NB4 (cell line): ENCODE measurements around the gene ARHGAP24.

Source experiments
- DNase-seq: peaks from one replicate; pipeline ENCODE4 v3.0.0; 2010; ENCODE audit warnings: low read depth
- H3K4me3 ChIP-seq: one replicate; pipeline ENCODE4 v1.5.1; 2011; ENCODE audit warnings: mild to moderate bottlenecking, low read depth, low read length, moderate library complexity
- MAX ChIP-seq: IDR thresholded peaks from 2 replicates; pipeline ENCODE4 v1.6.1; 2011; ENCODE audit warnings: low read depth, low read length
- MYC ChIP-seq: IDR thresholded peaks from 2 replicates; pipeline ENCODE4 v1.6.1; 2011; ENCODE audit warnings: low read depth, low read length
- POLR2A ChIP-seq: IDR thresholded peaks from 2 replicates; pipeline ENCODE4 v1.6.1; 2011; ENCODE audit warnings: mild to moderate bottlenecking; ENCODE audit not compliant: insufficient read length; ENCODE audit errors: extremely low read depth
- TF ChIP-seq, protein P1 (sequence below): IDR thresholded peaks from one replicate; pipeline ENCODE4 v1.5.1; 2012; ENCODE audit warnings: low read depth, low read length

Gene ARHGAP24

DNA sequence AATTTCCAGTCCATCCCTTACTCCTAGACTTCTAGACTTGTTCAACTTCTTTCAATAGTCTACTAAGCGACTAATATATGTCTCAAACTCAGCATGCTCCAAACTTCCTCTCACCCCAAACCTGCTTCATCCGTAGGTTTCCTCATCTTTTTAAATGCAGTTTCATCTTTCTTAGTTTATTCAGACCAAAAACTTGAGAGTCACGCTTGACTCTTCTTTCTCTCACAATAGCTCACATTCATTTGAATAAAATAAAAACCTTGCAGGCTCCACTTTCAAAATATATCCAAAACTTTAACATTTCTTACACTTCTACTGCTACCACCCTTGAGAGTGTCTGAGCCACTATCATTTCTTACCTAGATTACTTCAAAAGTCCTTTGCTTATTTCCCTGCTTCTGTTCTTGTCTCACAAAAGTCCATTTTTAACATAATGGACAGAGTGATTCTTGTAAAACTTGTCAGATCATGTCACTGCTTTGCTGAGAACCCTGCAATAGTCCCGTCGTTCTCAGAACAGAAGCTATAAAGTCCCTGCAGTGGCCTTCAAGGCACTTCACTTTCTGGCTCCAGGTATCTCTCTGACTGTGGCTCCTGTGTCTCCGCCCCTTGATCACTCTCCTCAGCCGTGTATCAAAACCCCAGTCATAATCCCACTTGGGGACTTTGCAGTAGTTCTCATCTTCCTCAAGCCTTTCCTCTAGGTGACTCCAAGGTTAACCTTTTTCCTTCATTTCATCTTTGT is 167.6 kb downstream of the ARHGAP24 start:
- TF ChIP-seq, protein P1, sequence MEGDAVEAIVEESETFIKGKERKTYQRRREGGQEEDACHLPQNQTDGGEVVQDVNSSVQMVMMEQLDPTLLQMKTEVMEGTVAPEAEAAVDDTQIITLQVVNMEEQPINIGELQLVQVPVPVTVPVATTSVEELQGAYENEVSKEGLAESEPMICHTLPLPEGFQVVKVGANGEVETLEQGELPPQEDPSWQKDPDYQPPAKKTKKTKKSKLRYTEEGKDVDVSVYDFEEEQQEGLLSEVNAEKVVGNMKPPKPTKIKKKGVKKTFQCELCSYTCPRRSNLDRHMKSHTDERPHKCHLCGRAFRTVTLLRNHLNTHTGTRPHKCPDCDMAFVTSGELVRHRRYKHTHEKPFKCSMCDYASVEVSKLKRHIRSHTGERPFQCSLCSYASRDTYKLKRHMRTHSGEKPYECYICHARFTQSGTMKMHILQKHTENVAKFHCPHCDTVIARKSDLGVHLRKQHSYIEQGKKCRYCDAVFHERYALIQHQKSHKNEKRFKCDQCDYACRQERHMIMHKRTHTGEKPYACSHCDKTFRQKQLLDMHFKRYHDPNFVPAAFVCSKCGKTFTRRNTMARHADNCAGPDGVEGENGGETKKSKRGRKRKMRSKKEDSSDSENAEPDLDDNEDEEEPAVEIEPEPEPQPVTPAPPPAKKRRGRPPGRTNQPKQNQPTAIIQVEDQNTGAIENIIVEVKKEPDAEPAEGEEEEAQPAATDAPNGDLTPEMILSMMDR = no peak
- TF ChIP-seq MAX = no peak

DNA sequence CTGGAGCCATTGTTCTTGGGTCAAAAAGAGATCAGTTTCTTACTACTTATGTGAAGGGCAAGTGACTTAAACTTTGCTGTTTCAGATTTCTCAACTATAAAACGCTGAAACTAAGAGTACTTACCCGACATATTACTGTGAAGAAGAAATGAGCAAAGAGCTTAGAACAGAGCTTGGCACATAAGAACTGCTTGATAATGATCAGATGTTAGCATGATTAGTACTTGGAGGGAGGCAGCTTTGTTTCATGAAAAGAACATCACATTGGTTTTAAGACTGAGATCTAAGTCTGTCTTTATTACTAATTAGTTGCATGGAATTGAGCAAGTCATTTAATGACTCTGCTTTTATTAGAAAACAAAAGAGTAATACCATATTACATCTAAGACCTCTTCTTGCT is 169.1 kb downstream of the ARHGAP24 start:
- DNase-seq = no peak
- TF ChIP-seq MYC (no peak), MAX (no peak), POLR2A (no peak)
- TF ChIP-seq, protein P1 = no peak
- no peak overlapping the region for H3K4me3 ChIP-seq

More for the DNA sequence above, 167.6 kb downstream of the ARHGAP24 start:
- no peak for DNase-seq
- no peak overlapping the region for H3K4me3 ChIP-seq

DNA sequence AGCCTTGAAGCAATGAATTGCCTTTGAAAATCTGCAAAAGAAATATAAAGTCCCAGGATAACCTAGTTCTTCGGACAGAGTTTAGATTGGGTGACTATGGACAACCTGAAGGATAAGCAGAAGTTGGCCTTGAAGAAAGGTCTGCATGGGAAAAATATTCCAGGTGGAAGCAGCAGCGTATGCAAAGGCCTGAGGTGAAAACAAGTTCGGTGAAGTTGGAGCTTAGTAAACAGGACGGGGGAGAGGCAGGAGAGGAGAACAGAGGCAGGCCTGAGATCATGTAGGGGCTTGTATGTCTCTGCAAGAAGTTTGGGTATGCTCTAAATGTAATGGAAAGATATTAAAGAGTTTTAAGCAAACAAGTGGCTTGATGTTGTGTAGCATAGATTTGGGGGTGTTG is 176.0 kb downstream of the ARHGAP24 start:
- no peak for DNase-seq
- TF ChIP-seq MYC (no peak), MAX (no peak), POLR2A (no peak)
- TF ChIP-seq, protein P1 = no peak
- H3K4me3 ChIP-seq = no peak overlapping the region

GRCh38 chr4:85656759-85657505 is 182.0 kb downstream of the ARHGAP24 start:
- DNase-seq = no peak
- no peak overlapping the region for H3K4me3 ChIP-seq
- TF ChIP-seq MYC (no peak), POLR2A (no peak), MAX (no peak)
- TF ChIP-seq, protein P1 = no peak

GRCh38 chr4:85658766-85659439 is 184.0 kb downstream of the ARHGAP24 start:
- TF ChIP-seq MYC = no peak
- TF ChIP-seq, protein P1 = no peak
- no peak for TF ChIP-seq POLR2A
- TF ChIP-seq MAX = no peak
- H3K4me3 ChIP-seq = no peak overlapping the region
- DNase-seq = no peak
